Cardiac fibroblast (primary cell): ENCODE data around the gene COX19.

Experiments used
- DNase-seq, 2 donors: peaks; one replicate each; pipeline versions ENCODE4 v3.0.0 to v3.0.0-alpha.2; 2010; ENCODE audit warnings: low read depth in 2 of 2
- H3K4me3 ChIP-seq, 2 donors: replicated peaks in 1 of 2; 1 replicate in 1 of 2; 2 replicates in 1 of 2; pipeline ENCODE4 v1.5.1; 2011; ENCODE audit warnings: low read depth in 2 of 2, low read length in 2 of 2, mild to moderate bottlenecking in 2 of 2, moderate library complexity in 1 of 2
- TF ChIP-seq, protein P1 (sequence below): IDR thresholded peaks from one replicate; pipeline ENCODE4 v1.5.1; 2011; ENCODE audit warnings: low read depth, mild to moderate bottlenecking, low read length, inconsistent platforms

COX19 gene

DNA sequence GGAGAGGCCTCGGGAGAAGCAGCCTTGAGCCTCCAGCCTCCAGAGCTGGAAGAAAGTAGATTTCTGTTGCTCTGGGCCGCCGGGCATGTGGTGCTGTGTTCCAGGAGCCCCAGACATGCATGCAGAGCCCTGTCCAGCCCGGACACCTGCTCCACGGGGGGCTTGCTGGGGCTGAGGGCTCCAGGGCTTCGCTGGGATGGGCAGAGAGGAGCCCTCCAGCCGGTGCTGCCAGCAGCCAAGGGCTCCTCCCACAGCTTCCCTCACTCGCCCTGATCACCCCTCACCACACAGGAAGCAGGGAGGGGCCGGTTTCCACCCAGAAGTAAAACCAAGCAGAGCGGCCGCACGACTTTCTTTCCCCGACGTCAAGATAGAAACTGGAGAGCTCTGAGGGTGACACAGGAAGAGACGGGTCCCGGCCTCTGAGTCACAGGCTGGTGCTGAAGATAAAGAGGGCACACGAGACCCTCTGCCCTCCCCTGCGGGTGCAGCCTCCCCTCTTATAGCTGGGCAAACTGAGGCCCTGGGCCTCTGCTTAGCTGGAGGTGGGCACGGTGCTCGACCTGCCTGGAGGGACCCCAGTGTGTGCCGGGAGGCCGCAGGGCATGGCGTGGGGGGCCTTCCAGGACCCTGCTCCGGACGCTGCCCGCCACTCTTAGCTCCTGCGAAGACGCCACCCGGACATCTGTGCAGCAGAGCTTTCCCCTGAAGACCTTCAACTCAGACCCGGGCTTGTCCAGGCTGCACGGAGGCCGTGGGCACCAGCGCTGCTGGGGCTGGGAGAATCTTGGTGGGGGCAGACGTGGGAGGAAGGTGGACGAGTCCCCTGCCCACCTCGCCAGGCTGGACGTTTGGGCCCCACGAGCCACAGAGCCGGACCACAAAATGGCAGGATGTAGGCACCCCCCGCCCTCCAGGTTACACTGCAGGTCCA lies 52.0 kb downstream of the COX19 start:
- DNase-seq = peak in 1 of 2 donors; percentile 57
- H3K4me3 ChIP-seq = no peak overlapping the region
- TF ChIP-seq, protein P1, sequence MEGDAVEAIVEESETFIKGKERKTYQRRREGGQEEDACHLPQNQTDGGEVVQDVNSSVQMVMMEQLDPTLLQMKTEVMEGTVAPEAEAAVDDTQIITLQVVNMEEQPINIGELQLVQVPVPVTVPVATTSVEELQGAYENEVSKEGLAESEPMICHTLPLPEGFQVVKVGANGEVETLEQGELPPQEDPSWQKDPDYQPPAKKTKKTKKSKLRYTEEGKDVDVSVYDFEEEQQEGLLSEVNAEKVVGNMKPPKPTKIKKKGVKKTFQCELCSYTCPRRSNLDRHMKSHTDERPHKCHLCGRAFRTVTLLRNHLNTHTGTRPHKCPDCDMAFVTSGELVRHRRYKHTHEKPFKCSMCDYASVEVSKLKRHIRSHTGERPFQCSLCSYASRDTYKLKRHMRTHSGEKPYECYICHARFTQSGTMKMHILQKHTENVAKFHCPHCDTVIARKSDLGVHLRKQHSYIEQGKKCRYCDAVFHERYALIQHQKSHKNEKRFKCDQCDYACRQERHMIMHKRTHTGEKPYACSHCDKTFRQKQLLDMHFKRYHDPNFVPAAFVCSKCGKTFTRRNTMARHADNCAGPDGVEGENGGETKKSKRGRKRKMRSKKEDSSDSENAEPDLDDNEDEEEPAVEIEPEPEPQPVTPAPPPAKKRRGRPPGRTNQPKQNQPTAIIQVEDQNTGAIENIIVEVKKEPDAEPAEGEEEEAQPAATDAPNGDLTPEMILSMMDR = no peak

DNA sequence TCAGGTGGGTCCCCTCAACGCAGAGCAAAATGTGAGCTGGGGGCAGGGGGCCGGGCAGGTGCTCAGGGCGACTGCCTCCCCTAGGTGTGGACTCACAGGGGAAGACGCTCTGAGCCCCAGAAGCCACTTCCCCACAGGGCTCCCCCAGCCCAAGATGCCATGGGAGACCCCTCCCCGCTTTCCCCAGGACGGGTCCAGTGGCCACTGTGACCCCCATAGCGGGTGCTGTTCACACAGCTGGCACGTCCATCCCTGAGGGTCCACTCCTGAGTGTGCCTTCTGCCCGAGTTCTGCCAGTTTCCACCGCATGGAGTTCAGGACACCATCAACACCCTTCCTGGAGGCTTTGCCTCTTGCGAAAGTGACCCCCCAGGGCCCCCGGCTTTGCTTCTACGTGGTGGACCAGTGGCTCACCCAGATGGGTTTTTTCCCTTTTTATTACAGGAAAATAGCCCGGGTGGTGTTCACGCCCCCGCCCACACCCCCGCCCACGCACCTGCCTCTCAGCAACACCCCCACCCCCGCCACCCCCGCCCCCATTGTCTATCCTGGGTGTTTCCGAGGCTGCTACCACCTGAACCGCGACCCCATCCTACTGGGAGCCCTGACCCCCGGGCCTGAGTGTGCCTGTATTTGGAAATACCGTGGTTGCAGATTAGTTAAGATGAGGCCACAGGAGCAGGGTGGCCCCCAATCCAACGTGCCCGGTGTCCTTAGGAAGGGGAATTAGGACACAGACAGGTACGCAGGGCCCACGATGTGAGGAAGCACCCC lies 52.8 kb downstream of the COX19 start:
- DNase-seq = no peak
- TF ChIP-seq, protein P1 = no peak
- no peak overlapping the region for H3K4me3 ChIP-seq

DNA sequence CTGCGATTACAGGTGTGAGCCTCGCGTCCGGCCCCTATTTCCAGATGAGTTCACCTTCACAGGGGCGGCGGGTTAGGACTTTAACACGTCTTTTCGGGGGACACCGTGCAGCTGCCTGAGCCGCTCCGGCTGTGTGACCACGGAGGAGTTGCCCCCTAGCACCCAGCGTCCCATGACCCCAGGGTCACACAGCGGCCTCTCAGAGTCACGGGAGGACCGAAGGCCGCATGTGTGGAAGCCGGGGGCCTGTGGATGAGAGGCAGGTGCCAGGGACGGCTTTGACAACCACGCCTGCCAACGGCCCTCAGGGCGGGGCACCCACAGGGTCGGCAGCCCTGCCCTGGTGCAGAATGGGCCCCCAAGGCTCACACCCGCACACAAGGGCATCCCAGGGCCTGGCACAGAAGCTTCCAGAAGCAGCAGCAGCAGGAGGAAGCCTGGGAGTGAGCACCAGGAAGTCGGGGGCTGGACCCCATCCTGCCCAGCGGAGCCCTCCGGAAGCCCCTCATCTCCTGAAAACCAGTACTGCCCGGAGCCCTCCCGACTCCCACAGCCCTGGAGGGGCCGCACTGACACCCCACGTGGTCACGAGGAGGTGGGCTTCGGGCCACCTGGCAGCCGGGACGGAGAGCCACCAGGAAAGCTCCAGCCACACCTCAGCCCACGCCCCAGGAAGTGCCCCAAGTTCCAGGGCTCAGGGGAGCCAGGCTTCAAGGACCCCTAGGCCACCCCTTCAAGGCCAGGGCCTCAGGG lies 53.6 kb downstream of the COX19 start:
- H3K4me3 ChIP-seq = no peak overlapping the region
- no peak for DNase-seq

DNA sequence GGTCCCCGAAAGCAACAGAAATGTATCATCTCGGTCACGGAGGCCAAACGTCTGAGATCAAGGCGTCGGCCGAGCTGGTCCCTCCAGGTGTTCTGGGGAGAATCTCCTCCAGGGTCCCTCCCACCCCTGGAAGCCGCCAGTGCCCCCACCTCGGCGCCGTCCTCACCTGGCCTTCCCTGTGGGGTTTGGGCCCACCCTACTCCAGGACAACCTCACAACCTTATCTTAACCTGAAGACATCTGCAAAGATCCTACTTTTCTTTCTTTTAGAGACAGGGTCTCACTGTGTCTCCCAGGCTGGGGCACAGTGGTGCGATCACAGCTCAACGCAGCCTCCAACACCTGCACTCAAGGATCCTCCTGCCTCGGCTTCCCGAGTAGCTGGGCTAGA lies 54.3 kb downstream of the COX19 start:
- TF ChIP-seq, protein P1 = no peak
- no peak overlapping the region for H3K4me3 ChIP-seq
- no peak for DNase-seq

More for the DNA sequence above, 53.6 kb downstream of the COX19 start:
- TF ChIP-seq, protein P1 = no peak

DNA sequence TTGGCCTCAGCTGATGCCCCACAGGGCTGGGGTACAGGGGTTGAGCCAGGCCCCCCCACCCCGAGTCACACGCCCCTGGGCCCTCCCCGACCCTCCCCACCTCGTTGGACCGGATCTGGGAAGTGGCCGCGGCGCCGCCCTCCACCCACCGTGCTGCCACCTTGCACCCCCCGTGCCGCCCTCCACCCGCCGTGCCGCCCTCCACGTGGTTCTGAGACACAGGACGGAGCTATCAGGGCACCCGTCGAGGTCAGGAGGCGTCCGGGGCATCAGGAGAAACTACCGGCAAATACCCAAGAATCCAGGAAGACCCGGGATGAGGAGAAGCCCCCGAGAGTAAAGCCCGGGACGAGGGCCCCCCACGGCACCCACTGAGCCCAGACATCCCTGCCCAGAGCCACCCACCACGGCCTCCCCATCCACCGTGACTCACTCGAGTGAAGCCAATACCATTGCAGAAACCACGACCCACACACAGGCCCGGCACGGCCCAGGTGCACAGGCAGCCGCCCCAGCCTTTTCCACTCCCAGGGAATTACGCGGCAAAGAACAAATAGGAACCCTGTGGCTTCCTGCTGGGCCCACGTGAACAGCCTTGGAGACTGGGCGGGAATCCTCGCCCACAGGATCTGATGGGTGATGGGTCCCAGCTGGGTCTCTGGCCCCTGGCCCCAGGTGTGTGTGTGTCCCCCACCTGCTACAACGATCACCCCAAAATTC lies 54.8 kb downstream of the COX19 start:
- no peak overlapping the region for H3K4me3 ChIP-seq
- DNase-seq = no peak
- TF ChIP-seq, protein P1 = no peak

DNA sequence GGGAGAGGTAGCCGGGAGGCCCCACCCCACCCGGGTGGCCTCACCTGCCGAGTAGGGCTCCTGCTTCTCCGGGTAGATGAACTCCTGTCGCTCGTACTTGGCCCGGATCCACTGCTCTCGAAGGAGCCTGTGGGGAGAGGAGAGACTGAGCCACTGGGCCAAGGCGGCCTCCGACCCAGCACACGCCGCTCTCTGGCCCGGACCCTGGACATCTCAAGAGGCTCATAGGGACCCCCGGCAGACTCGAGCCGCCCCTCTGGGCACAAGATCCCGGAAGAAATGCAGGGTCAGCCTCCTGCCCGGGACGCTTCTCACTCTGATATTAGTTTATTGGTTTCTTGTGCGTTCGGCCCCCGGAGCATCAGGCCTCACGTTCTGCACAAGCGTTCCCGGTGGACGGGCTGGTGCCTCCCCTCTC lies 55.4 kb downstream of the COX19 start:
- no peak for DNase-seq
- TF ChIP-seq, protein P1 = no peak
- H3K4me3 ChIP-seq = no peak overlapping the region
